Hematopoietic multipotent progenitor cell treated with erythropoietin and hydrocortisone succinate and interleukin-3 and kit ligand, for 6 days (in vitro differentiated cells): ENCODE measurements around the gene PTPRN2.
A peak's percentile ranks its signal among the peaks of the same experiment; 100 is the strongest.
"Not testable (repeated sequence)": the region's sequence is repeated elsewhere in the genome, so short reads cannot be mapped to it uniquely, and the experiment has no call there.

ENCODE experiments used
- DNase-seq: peaks from one replicate; pipeline ENCODE4 v3.0.0-alpha.2; 2015

Gene PTPRN2

DNA sequence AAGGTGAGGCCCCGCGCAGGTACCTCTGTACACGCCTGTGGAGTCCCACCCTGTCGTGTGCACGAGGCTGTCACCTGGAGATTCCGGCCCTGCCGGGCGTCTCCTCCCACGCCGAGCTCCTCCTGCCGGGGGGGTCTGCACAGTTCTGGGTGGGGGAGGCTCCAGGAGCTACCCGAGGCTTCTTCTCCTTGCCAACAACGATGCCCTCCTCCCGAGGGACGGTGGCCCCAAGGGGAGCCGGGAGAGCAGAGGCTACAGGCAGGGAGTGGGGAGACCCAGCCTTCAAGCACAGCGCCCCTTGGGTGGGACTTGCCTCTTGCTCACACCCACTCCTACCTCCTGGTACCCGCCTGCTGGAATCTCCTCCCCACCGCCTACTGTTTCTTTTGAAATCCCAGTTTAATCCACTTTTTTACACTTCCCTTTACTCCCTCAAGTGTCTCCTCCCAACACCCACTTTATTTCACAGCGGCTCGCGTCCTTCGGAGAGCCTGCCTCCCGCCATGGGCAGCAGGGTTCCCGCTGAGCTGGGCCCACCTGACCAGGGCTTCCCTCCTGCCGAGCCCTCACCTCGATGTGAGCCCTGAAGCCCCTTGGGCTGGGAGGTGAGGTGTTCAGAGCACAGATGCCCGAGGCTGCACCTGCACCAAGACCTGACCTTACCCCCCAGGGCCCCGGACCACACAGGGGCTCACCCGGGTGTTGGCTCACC, 912.8 kb downstream of the PTPRN2 start:
- DNase-seq = no peak

DNA sequence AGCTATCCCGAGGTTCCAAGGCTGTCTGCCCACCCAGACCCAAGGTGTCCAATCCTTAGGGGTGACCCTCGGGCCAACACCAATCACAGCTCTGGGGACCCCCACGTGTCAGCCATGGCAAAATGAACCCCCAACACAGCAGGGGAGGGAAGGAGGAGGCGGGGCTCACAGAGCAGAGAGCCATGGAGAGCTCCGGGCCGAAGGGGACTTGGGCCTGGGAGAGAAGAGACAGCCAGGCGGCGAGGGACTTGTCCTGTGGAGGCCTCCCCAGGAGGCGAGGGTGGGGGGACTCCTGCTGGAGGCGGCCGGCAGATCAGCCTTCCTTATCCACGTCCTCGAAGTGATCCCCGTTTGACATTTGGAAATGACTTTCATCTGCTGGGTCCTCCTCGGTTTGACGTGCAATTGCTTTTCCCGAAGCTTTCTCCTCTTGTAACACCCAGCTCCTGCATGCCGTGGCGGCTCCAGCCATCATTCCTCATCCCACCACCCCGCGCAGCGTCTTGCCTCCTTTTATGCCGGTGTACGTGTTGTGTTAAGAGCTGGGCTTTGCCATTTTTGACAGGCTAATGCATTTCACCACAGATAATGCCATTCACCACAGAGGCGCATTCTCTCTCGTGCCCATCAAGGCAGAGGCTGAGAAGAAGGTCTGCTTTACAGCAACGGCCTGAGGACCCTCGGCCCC, 913.5 kb downstream of the PTPRN2 start:
- no peak for DNase-seq

DNA sequence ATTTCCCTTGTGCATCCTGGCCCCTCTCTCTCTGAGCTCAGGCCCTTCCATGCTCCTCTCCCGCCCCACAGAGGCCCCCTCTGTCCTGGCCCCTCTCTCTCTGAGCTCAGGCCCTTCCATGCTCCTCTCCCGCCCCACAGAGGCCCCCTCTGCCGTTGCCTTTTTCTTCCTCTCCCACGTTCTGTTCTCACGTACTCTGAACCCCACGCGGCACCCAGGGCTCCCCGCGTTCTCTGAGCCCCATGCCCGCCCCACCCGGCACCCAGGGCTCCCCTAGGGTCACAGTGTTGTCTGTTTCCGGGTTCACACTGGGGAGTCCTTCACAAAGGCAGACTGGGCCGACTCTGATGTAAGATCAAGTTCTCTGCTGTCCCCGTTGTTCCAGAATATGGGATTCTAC, 914.0 kb downstream of the PTPRN2 start:
- DNase-seq = no peak

DNA sequence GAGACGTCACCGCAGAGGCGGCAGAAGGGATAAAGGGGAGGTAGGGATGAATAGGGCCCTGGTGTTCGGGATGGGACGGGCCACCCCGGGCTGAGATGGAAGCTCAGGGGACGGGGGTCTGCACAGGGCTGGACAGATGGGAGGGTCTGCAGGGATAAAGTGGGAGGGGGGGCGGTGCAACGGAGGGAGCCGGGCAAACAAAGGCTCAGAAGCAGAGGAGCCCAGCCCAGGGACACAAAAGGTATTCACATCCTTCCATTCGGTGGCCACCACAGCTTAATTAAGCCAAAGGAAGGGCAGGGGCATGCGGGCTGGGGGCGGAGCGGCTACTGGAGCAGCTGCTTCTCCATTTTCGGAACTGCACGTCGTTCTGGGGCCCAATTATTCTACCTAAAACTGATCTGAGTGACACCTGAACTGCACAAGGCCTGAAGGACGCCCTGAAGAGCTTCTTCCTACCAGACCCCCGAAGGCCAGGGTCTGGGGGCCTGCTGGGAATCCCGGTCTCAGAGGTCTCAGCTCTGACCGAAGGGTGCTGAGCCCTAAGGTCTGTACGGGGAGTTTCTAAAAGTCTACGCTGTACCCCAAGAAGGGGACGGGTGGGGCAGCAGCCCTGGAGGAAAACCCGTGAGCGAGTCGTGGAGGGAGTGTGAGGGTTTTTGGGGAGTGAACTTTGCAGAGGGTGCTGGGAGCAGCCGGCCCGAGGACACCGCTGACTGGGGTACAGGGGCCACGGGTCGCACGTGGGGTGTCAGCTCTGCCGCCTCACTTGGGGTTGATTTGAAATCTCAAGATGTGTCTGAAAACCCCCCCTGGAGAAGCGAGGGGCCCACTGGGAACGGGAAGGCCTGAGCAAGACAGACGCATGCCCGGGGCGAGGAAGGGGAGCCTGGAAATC, 916.0 kb downstream of the PTPRN2 start:
- DNase-seq = no peak

DNA sequence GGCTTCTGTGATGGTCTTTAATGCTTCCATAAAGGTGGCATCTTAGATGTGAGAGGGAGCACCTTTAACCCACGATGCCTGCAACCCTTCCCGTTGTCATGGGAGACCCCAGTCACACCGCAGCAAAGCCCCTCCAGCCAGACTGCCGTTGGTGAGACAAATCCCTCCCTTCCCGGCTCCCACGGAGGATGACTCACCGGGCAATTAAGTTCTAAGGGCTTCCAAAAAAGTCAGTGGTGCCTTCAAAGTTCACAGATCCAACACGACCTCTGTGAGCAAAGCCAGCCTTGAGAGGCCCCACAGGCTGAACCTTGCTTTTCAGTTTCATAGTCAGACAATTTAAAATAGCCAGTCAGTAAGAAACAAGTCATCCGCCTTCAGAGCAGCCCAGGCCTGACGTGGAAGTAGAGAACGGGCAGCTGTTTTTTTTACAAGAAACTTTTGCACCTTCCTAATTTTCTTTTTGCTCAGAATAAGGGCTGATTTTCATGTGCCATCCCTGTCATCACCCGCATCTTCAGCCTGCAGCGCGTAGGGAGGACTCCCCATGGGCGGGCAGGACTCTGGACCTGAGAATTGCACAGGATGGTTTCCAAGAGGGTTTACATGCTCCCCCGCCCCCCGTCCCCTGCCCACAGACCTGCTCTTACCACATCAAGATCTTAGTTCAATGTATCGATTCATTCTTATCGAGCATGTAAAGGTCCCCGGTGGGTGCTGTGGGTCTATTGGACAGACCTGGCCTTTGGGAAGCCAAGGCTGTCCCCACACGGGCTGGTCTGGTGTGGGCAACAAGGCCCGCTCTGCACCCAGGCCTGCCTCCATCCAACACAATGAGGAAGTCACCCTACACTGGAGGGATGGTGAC, 916.9 kb downstream of the PTPRN2 start:
- no peak for DNase-seq

DNA sequence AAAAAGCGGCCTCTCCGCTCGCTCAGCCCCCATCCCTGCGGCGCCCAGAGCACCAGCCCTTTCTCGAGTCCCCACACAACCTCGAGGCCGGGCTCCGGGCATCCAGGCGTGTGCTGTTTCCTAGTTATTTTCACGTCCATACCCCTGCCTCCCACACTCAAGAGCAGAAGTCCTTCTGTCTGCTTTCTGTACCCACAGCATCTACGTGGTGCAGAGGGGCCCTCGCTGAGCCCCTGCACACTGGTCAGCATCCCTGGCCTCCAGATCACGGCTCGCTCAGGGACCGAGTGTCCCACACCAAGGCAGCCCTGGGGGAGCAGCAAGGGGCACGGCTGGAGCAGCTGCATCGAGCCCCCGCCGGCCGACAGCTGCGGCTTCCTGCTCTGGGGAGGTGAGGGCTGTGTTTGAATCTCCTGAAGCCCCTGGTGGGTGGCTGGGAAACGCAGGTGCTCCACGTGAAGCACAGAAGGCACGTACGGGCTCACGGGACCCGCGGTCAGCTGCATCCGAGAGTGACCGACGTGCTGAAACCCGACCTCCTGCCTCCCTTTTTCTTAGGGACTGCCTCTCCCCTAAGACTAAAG, 917.8 kb downstream of the PTPRN2 start:
- DNase-seq = no peak

DNA sequence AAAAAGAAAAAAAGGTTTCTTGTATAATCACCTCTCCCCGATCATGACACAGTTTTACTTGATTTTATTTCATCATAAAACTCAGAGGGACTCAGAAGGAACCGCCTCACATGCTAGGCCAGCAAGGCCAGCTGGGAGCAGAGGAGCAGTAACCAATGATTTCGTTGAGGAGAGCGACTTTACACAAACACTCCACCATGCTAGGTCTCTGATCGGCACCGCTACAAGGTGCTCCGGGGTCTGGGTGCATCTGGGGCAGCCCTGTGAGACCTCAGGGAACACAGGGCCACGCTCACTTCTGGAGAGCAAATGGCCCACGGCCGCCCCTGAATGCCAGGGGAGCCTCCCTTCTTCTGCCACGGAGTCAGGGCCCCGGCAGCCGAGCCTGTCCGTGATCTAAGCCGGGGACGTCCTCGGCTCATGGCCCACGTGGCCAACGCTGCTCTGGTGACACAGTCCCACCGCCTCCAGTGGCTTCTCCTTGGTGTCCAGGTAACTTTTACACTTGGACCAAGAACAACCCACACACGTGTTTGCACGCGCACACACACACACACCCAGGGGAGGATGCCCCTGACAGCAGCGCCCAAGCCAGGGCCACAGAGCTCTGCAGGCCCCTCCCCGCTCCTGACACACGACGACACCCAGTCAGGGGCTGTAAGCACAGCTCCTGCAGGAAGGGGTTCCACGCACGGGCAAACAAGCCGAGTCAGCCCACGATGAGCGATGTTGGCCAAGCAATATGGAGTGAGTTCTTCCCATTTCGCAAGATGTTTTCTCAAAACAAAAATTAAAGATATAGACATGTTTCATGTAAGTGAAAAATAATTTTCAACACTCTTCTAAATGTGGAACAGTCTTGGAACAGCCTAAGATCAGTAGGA, 918.5 kb downstream of the PTPRN2 start:
- no peak for DNase-seq

DNA sequence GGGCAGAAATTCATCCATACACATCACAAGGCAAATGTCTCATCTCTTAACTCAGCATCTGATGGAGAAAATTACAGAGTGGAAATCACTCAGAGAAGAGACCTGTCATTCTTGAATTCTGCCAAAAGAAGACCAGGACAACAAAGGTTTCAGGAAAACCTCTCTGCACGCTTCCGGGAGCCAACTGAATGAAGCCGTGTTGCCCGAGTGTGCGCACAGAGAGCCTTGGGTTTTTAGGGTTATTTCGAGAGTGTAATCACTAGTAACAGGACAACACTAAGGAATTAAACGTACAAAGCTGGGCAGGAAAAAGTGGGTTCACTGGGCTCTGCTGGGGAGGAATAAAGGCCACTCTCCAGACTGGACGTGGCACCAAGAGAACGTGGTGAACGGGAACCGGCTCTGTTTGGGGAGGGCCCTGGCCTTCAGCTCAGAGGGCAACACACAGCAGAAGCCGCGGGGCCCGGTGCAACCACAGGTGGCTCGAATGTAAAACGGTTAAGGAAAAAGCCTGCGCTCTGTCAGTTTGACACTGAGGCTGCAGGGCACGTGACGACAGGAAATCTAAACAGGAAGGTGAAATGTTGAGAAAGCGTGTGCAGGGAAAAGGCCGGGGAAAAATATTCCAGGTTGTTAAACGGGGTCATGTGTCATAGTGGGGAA, 919.3 kb downstream of the PTPRN2 start:
- DNase-seq = peak; percentile 16

DNA sequence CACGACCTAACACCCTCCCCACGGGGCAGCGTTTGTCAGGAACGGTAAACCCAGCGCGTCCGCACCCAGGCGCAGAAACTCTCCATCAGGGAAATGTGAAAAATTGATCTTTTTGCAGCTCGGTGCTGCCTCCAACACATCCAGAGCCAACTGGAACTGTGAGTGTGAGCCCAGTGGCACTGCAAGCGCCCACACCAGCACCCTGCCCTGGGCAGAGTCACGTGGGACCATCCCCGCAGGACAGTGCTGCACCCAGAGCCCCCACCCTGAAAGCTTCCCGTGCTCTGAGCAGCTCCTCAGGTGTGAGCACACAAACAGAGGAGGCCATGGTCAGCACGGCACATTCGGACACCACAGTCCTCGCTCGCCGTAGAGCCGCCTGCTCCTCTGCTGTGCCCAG, 919.9 kb downstream of the PTPRN2 start:
- no peak for DNase-seq

DNA sequence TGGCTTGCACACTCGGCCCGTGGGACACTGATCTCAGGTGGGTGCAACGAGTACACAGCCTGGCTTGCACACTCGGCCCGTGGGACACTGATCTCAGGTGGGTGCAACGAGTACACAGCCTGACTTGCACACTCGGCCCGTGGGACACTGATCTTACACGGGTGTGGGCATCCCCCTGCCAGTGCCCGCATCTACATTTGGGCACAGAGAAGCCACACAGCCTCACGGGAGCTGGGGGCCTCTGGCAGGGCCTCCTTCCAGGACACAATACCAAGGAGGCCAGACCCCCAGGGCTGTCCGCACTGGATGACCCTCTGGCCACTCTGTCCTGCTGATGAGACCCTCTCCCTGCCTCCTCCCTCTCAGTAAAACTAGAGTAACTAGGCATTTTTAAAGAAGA, 920.4 kb downstream of the PTPRN2 start:
- no peak for DNase-seq

DNA sequence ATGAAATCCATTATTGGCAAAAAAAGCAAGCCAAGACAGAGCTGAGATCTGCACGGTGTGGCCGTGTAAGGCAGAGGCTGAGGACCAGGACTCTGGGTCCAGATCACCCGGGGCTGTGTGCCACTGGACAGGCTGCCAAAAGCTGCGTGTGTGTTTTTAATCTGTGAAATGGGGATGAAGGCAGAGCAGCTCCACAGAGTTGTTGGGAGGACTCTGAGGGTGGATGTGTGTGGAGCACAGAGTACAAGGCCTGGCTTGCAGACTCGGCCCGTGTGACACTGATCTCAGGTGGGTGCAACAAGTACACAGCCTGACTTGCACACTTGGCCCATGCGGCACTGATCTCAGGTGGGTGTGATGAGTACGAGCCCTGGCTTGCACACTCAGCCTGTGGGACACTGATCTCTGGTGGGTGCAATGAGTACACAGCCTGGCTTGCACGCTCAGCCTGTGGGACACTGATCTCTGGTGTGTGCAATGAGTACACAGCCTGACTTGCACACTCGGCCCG, 921.0 kb downstream of the PTPRN2 start:
- DNase-seq = no peak

DNA sequence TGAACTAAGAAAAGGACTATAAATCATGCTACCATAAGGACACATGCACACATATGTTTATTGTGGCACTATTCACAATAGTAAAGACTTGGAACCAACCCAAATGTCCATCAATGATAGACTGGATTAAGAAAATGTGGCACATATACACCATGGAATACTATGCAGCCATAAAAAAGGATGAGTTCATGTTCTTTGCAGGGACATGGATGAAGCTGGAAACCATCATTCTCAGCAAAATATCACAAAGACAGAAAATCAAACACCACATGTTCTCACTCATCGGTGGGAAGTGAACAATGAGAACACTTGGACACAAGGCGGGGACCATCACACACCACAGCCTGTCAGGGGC, 922.0 kb downstream of the PTPRN2 start:
- DNase-seq = not testable (repeated sequence)

DNA sequence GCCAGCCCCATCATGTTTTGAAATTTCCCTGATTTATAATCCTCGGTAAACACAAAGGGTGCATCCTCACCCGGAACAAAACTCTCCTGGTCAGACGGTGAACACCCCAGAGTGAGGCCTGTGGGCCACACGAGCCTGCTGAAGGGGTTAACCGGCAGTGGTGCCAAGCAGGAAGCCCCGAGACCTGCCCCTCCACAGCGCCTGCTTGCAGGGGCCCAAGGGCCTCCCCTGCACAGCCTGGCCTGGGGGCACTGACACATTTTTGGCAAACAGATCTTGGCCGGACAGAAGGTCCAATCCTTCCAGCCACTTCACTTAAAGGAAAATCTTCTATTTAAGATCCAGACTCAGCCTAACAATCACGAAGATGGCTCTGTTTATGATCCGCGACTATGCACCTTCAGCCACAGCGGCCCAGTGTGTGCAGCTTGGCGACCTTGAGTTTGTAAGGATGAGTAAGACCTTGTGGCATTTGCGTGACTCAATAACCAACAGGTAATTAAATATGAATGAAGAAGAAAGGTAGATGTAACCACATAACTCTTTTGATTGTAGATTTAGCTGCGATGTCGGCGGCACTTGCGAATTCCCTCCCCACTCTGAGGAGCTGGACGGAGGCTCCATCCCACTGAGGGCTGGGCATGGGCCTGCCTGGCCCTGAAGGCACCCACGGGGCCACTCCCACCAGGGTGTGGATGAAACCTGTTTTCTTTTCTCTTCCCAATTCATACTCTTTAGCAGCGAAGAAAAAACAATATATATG, 922.6 kb downstream of the PTPRN2 start:
- no peak for DNase-seq

DNA sequence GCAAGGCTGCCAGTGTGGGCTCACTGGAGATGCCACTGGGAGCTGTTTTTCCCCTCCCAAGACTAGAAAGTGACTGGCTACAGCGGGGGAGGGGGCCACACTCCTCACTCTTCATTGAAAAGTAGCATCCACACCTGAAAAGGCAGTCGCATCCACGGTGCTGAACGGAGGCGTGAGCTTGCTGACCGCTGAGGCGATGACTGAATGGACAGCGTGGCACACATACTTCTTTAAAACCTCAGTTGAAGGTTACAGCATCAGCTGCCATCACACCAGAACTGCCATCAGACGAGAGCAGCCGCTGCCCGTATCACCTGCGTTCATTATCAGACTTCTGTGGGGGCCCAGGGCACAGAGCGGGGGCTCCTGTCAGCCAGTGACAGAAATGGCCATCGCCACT, 923.6 kb downstream of the PTPRN2 start:
- DNase-seq = no peak

DNA sequence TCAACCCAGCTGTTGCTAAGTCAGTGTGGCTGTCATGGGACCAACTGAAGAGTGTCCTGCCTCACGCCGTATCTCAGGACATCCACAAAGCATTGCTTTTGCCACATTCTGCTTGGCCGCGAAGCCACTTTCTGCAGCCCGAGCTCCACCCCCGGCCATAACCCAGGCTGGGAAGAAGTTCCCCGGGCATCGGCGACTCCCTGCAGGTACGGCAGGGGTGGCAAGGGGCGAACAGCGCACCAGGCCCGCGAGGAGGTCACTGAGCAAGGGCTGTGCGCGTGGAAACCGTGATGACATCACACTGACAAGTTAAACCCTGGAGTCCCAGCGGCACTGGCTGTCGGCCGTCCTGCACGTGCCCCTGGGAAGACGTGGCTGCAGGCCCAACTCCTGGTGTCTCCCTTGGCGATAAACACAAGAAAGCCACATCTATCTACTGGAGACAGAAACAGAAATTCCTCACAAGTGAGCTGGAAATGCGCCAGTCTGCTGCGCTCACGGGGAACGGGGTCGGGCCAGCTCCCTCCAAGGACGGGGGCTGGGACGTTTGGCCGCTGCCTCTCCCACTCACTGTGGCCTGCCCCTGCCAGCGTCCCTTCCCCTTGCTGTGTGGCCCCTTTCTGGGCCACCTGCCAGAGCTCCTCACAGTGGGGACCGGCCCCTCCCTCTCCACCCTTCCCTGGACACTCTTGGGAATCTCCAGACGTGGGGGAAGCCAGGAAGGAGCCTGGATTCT, 924.5 kb downstream of the PTPRN2 start:
- DNase-seq = no peak

DNA sequence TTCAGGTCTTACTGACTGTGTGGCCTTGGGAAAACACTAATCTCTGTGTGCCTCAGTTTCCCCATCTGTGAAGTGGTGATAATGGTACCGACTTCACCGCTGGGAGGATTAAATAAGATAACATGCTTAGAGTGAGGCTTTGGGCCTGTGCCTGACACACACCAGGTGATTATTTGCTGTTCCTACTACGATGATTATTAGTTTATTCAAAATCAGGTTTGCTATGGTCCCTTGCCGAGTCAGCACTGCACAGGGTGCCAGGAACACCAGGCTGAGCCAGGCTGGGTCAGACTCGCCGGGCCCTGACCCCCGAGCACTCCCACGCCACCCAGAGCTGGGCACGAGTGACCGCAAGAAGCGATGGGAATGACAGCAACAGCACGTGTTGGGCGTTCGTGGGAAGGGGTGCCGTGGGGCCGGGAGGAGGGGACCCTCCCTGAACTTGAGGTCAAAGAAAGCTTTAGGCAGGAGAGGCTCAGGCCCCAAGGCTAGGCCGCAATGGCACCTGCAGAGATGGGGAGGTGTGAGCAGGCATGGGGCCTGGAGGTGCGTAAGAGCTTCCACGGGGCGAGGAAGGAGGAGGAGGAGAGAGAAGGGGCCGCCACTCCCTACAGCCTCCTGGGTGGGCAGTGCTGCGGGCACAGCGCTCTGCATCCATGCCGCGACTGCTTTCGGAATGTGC, 925.4 kb downstream of the PTPRN2 start:
- DNase-seq = no peak

DNA sequence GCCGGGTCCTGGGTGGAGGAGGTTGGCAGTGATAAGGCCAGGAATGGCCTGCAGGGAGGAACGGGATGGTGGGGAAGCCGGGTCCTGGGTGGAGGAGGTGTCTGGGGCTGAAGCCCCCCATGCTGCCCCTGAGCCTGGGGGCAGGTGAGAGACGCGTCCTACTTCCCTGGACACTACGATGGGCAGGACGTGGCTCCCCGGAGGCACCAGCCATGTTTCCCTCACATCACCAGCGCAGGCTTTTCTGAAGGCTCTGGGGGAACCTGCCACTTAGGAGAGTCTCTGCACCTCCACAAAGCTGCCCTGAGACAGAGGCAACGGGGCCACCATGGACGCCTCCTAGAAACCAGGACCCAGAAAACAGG, 926.0 kb downstream of the PTPRN2 start:
- DNase-seq = no peak

DNA sequence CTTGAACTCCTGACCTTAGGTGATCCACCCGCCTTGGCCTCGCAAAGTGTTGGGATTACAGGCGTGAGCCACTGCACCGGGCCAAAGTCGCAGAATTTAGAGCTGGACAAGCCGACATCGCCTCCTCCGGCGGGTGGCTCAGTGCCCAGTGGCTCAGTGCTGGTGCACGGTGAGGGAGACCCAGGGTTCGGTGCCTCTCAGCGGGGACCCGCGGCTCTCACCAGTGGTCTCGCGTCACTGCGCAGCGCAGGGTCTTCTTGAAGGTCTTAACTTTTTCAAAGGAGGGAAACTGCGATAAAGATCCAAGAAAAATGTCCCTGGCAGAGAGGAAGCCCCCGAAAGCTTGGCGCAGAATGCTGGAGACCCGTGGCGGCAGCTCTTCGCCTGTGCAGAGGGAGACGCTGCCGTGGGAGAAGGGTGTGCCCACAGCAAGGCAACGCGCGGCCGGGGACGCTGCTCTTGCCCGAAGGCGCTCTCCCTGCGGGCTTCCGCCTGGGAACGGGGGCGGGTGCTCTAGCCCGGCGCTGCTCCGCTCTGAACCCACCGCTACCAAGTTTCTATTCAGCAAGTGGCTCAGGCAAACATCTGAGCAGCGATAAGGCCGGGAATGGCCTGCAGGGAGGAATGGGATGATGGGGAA, 926.5 kb downstream of the PTPRN2 start:
- DNase-seq = no peak
